ENCODE measurements around the gene LHPP.

The LHPP gene

DNA sequence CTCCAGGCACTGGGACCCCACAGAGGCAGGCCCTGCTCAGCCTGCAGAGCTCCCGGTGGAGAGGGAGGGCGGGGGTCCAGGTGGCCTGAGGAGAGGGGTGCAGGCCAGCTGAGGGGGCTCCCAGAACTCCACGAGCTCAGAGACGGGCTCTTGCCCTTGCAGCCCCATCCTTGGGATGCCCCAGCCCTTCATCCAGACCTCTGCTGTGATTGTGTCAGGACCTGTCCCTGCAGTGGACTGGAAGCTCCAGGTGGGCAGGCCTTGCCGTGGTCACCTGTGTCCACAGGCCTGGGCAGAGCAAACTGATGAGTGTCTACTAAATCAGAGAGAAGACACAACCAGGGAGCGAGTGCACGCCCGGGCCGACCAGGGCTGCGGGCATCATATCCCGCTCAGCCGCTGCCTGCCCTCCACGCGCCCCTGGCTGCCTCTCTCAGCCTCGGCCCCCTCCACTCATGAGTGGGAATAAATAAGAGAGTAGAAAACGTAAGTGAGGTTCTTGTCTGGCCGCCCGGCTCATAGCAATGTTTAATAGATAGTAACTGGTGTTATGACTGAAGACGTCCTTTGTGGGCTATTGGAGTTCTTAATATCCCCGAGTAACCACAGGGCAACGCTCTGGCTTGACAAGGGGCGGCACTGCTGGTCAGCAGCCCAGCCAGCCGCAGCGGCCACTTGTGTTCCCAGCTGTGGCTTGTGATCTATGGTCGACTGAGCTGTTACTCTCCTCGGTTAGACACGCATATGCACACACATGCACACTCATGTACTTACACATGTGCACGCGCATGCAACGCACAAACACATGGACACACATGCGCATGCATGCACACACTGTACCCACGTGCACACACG, 105.6 kb downstream of the LHPP start:
- Mint-ChIP-seq H3K4me3 (no peak overlapping the region), H3K27me3 (peaks cover under 1% of the 10 kb centered on the region), H3K27ac (no peak overlapping the region), H3K9me3 (no peaks in the 10 kb centered on the region), H3K36me3 (ENCODE audit: low read depth) (no peaks in the 10 kb centered on the region), H3K4me1 (ENCODE audit: low read depth) (peaks cover under 1% of the 10 kb centered on the region)
- intact Hi-C loops (cut with micrococcal nuclease) = no loop called here

DNA sequence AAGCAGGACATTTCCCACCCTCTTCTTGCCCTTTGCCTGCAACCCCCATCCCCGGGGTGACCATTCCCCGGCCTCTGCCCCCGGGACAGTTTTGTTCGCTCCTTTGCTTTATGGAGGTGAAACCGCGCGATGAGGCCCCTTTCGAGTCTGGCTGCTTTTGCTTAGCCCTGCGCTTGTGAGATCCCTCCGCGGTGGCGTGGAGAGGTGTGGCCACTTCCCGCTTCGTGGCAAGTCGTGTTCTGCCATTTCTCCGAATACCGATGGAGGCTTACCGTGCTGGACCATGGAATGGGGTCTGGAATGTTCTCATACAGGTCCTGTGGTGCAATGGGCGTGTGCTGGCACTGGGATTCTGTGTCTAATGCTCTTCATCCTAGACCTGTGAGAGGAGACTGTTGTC, 106.7 kb downstream of the LHPP start:
- Mint-ChIP-seq H3K27me3 (no peaks in the 10 kb centered on the region), H3K9me3 (no peaks in the 10 kb centered on the region), H3K4me1 (ENCODE audit: low read depth) (peaks cover 8% of the 10 kb centered on the region), H3K27ac (no peak overlapping the region), H3K4me3 (no peak overlapping the region), H3K36me3 (ENCODE audit: low read depth) (no peaks in the 10 kb centered on the region)
- intact Hi-C loops (cut with micrococcal nuclease) = no loop called here

DNA sequence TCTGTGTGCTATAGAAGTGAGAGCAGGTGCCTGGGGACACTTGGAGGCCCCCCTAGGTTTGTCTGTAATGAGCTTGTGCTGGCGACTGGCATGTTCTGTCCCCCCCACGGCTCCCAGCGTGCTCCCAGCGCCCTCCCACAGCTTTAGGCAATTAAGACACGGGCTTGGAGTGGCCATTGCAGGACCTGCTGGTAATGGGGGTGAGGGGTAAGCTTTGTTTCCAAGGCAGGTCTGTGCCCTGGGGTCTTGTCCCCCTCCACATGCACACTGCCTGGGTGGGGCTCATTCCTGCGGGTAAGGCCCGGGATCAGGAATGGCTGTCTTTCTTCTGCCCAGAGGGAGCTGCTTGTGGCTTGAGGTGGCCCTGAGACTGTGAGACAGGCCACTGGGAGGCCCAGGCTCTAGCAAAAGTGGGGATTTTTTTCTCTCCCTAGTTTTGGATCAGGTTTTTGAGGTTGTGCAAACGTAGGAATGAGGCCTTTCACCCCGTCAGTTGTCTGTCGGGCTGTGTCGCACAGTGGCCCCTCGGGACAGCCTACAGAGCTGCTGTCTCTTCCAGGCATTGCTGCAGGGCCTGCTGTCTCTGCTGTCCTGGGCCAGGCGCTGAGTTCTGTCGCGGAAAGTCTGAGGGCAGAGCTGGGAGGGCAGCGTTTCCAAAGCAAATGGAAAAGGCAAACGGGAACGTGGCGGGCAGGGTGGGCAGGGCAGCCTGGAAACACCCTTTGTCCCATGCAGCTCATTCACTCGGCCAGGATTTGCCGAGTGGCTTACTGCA, 107.4 kb downstream of the LHPP start:
- no peak overlapping the region for H3K4me3 Mint-ChIP-seq
- no peaks in the 10 kb centered on the region for H3K36me3 Mint-ChIP-seq (ENCODE audit: low read depth)
- H3K4me1 Mint-ChIP-seq (ENCODE audit: low read depth) = peaks cover 8% of the 10 kb centered on the region
- intact Hi-C loops (cut with micrococcal nuclease) = no loop called here
- H3K27me3 Mint-ChIP-seq = no peaks in the 10 kb centered on the region
- H3K9me3 Mint-ChIP-seq = no peaks in the 10 kb centered on the region
- H3K27ac Mint-ChIP-seq = no peak overlapping the region

DNA sequence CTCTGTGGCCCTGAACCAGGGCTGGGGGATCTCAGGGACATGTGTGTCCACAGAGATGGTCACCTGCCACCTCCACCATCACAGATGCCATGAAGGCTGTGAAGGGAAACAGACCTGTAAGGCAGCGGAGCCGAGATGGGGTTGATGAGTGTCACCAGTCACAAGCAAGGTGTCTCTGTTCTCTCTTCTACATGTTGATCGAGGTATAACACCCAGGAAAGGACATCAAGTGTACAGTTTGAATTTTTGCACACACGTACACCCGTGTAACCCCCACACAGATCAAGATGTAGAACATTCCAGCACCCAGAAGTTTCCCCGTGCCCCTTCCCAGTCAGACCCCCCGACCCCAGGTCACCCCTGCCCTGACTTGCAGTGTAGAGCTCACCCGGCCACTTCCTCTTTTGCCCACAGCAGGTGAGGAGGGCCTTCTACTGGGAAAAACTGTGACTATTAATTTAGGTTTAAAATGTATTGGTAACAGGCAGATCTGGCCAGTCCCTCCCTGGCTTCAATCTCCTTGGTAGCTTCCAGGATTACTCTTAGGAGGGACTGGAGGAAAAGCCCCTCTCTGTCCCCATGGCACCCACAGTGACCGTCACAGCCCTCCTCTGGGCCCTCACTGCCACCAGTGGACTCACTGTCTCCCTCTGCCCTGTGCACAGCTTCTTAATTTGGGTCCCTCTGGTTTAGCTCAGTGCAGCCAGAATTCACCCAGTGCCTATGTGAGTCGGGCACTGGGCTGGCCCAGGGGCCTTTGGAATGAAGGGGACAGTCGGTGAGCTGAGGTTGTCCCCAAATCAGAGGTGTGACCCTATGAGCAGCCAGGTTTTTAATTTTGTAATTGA, 108.2 kb downstream of the LHPP start:
- Mint-ChIP-seq H3K9me3 (no peaks in the 10 kb centered on the region), H3K4me1 (ENCODE audit: low read depth) (peaks cover 8% of the 10 kb centered on the region), H3K4me3 (no peak overlapping the region), H3K36me3 (ENCODE audit: low read depth) (no peaks in the 10 kb centered on the region), H3K27me3 (no peaks in the 10 kb centered on the region), H3K27ac (no peak overlapping the region)
- intact Hi-C loops (cut with micrococcal nuclease) = no loop called here

DNA sequence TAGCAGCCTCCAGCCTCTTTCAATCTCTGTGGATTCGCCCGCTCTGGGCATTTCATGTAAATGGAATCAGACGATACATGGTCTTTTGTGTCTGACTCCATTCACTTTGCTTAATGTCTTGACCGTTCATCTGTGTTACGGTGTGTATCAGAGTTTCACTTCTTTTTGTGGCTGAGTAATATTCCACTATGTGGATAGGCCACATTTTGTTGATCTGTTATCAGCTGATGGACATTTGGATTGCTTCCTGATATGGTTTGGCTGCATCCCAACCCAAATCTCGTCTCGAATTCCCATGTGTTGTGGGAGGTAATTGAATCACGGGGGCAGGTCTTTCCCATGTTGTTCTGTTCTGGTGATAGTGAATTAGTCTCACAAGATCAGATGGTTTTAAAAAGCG, 109.0 kb downstream of the LHPP start:
- Mint-ChIP-seq H3K4me3 (no peak overlapping the region), H3K9me3 (no peaks in the 10 kb centered on the region), H3K36me3 (ENCODE audit: low read depth) (no peaks in the 10 kb centered on the region), H3K27me3 (peaks cover 2% of the 10 kb centered on the region), H3K4me1 (ENCODE audit: low read depth) (peaks cover 8% of the 10 kb centered on the region), H3K27ac (no peak overlapping the region)
- intact Hi-C loops (cut with micrococcal nuclease) = no loop called here

DNA sequence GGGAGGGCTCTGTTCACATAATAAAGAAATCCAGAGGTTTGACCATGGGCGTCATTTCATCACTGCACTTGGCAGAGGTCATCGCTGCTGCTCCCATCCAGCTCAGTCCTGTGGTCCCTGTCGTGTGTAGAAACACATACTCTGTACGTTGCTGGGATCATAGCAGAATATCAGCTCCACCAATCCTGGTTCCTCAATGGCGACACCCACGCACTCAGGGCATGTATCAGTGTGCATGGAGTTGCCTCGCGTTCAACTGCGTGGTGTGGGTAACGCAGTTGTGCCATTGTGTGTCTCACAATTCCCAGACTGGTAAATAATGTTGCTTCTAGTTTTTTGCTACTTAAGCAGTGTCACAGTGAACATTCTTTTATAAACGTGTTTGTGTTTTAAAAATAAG, 111.1 kb downstream of the LHPP start:
- Mint-ChIP-seq H3K4me3 (no peak overlapping the region), H3K27ac (no peak overlapping the region), H3K4me1 (ENCODE audit: low read depth) (peaks cover 8% of the 10 kb centered on the region), H3K27me3 (peaks cover 2% of the 10 kb centered on the region), H3K9me3 (no peaks in the 10 kb centered on the region), H3K36me3 (ENCODE audit: low read depth) (no peaks in the 10 kb centered on the region)
- intact Hi-C loops (cut with micrococcal nuclease) = no loop called here

DNA sequence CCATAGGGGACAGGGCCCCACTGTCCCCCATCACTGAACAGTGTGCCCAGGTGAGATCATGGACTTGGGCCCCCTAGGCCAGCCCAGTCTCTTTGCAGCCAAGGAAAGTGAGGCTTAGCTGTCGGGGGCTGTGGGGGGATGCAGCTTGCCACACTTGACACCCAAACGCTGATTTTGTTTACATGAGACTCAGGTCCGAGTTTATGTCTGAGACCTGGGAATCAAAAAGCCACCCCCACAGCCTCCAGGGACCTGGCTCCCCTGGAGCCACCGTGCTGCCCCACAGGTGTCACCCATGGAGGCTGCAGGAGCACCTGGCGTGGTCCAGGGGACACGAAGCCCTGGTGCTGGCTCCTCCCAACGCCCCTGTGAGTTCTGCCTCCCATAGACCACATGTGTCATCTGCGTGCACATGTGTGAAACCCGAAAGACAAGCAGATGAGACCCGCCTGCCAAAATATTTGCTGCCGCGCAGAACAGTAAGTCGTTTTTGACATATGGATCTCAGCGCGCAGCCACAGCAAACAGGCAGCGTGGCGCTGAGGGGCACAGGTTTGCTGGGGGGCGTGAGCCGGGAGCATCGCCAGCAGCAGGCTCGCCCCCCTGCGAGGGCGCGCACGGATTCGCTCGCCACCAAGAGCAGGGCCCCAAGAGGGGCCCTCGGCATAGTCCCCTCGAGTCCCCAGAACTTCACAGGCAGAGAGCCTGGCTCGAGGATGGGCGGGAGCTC, 112.3 kb downstream of the LHPP start:
- intact Hi-C loops (cut with micrococcal nuclease) = no loop called here
- peaks cover 8% of the 10 kb centered on the region for H3K4me1 Mint-ChIP-seq (ENCODE audit: low read depth)
- H3K27me3 Mint-ChIP-seq = peaks cover 2% of the 10 kb centered on the region
- no peaks in the 10 kb centered on the region for H3K9me3 Mint-ChIP-seq
- no peak overlapping the region for H3K4me3 Mint-ChIP-seq
- no peaks in the 10 kb centered on the region for H3K36me3 Mint-ChIP-seq (ENCODE audit: low read depth)
- no peak overlapping the region for H3K27ac Mint-ChIP-seq

DNA sequence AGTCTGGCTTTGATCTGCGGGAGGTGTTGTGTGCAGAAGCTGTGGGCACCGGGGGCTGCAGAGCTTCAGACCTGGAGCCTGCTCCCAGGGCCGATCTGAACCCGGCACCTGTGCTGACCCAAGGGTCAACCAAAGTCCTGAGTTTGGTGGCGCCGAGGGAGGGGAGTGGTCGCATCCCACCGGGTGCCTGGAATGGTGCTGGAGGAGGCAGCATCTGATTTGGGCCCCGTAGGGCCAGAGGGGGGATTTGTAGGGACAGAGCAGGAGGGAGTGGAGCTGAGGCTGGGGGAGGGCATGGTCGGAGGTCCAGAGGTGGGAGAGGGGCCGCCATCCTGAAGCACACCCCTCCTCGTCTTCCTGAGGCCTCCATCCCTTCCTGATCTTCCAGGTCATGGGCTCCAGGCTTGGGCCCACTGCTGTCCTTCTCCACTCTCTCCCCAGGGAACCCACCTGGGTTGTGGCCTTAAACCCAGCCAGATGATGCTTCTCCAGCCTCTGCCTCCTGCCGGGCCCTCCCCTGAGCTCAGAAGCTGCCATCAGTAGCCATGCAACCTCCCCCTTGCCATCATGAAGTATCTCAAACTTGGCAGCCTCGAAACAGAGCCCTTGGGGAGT, 112.9 kb downstream of the LHPP start:
- no peak overlapping the region for H3K27ac Mint-ChIP-seq
- H3K27me3 Mint-ChIP-seq = peaks cover 2% of the 10 kb centered on the region
- intact Hi-C loops (cut with micrococcal nuclease) = no loop called here
- peaks cover 8% of the 10 kb centered on the region for H3K4me1 Mint-ChIP-seq (ENCODE audit: low read depth)
- no peaks in the 10 kb centered on the region for H3K36me3 Mint-ChIP-seq (ENCODE audit: low read depth)
- no peak overlapping the region for H3K4me3 Mint-ChIP-seq
- H3K9me3 Mint-ChIP-seq = no peaks in the 10 kb centered on the region

DNA sequence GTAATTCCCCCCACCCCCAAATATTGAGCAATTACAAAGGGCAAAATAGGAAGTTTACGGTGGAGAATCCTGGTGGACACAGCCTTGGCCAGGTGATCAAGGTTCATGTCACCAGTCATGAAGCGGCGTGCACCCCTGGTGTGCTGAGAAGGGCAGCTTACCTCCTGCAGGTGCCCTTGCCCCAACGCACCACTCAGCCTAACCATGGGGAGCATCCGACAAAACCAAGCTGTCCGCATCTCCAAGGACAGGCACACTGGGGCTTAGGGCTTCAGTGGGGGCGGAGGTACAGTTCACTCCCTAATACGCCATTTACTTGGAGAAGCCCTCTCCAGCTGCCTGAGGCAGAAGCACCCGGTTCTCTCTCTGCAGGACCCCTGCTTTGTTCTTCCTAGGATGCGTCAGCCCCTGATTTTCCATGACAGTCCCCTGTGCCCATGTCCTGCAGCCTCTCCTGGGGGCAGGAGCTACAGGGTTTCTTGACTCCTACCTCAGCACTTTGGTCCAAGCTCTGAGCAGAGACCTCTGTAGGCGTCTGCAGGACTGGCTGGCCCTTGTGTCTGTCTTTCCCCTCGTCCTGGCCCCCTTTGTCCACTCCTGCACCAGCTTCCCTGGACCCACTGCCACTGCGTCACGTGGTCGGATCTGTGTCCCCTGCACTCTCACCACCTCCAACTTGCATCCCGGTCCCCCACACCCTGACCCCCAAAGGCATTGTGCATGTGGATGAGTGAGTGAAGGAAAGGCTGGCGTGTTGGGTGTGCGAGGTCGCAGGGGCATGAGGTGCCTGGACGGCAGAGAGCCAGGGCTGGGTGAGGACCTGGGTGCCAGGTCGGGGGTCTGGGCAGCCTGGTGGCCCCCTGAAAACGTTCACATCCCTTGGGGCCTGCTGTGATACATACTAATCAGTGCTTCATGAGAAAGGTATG, 113.7 kb downstream of the LHPP start:
- Mint-ChIP-seq H3K4me1 (ENCODE audit: low read depth) (peaks cover 8% of the 10 kb centered on the region), H3K9me3 (no peaks in the 10 kb centered on the region), H3K4me3 (no peak overlapping the region), H3K27me3 (peaks cover 2% of the 10 kb centered on the region), H3K36me3 (ENCODE audit: low read depth) (no peaks in the 10 kb centered on the region), H3K27ac (no peak overlapping the region)
- intact Hi-C loops (cut with micrococcal nuclease) = no loop called here

DNA sequence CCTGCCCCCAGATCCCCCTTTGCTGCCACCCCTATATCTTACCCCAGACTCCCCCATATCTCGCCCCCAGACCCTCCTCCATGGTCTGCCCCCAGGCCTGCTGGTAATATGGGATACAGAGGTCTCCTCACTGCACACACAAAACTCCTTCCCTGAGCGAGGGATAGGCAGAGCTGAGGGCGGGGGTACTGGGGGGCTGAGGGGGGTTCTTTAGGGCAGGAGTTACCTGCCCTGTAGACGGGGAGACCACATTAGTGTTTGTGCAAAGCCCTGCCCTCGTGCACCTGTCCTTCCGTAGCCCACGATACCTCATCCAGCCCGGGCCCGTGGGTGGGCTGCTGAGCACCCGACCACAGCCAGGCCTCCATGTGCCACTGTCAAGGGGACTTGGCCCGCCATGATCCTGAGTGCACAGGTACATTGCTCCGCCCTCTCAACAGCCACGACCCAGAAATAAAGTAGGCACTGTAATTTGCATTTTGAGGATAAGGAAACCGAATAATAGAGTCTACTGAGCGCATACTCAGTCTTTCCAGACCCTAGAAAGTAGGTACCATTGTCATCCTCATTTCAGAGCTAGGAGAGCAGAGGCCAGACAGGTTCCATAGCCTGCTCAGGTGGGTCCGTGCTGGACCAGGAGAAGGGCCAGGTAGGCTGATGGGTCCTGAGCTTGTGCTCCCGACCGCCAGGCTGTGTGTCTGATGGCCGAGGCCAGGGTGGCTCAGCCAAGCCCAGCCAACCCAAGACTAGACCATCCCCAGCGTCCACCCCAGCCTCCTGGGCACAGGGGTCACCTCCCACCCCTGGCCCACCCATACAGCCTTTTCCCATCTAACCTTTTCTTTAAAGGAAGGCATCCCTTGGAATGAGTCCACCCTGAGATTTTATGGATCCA, 115.2 kb downstream of the LHPP start:
- Mint-ChIP-seq H3K9me3 (no peaks in the 10 kb centered on the region), H3K36me3 (ENCODE audit: low read depth) (no peaks in the 10 kb centered on the region), H3K4me1 (ENCODE audit: low read depth) (peaks cover 8% of the 10 kb centered on the region), H3K4me3 (no peak overlapping the region), H3K27ac (no peak overlapping the region), H3K27me3 (peaks cover 2% of the 10 kb centered on the region)
- intact Hi-C loops (cut with micrococcal nuclease) = no loop called here

DNA sequence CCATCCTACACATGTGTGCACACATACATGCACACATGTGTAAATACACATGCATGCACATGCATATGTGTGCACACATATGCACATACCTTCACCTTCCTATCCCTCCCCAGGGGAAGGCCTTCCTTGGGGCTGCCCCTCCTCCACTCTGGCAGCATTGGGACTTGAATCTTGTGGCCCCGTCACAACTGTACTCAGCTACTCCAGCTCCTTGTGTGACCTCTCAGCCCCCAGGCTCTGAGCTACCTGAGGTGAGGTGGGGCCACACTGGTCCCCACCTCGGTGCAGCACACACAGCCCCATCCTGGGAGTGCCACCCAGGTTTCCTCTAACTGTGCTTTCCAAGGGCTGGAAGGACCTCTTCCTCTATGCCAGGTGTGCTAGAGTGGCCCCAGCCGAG, 116.0 kb downstream of the LHPP start:
- intact Hi-C loops (cut with micrococcal nuclease) = no loop called here
- Mint-ChIP-seq H3K4me3 (no peak overlapping the region), H3K36me3 (ENCODE audit: low read depth) (no peaks in the 10 kb centered on the region), H3K9me3 (no peaks in the 10 kb centered on the region), H3K27ac (no peak overlapping the region), H3K4me1 (ENCODE audit: low read depth) (peaks cover 5% of the 10 kb centered on the region), H3K27me3 (peaks cover 2% of the 10 kb centered on the region)

Measured in dendritic cell treated with granulocyte-macrophage colony-stimulating factor and Interleukin-4, amounts not matched to agents 40 ng/mL and 50 ng/mL, for 4 days (primary cell).